Chondrocyte (in vitro differentiated cells): ENCODE measurements around the gene OSBPL5. TPM values are rescaled to one million over a fixed set of nuclear protein-coding genes. Genes with fewer than 3 reads are reported as not detected.

ENCODE experiments used
- DNase-seq: peaks from one replicate; pipeline ENCODE4 v3.0.0; 2021; ENCODE audit warnings: mixed read lengths, low spot score
- H3K27ac Mint-ChIP-seq: one replicate; pipeline ENCODE4 v1.8.0; 2021; ENCODE audit warnings: mild to moderate bottlenecking, moderate library complexity, mixed read lengths; ENCODE audit not compliant: unreplicated experiment
- H3K27me3 Mint-ChIP-seq: 2 replicates; pipeline ENCODE4 v1.8.0; 2021; ENCODE audit warnings: low read depth, mixed read lengths
- H3K36me3 Mint-ChIP-seq: 2 replicates; pipeline ENCODE4 v1.8.0; 2021; ENCODE audit warnings: low read depth, mixed read lengths
- H3K4me1 Mint-ChIP-seq: 2 replicates; pipeline ENCODE4 v1.8.0; 2021; ENCODE audit warnings: low read depth, mild to moderate bottlenecking, mixed read lengths
- H3K4me3 Mint-ChIP-seq: one replicate; pipeline ENCODE4 v1.8.0; 2021; ENCODE audit warnings: mild to moderate bottlenecking, moderate library complexity, mixed read lengths; ENCODE audit not compliant: unreplicated experiment
- H3K9me3 Mint-ChIP-seq: 2 replicates; pipeline ENCODE4 v1.8.0; 2021; ENCODE audit warnings: low read depth, mixed read lengths
- total RNA-seq: library from RNA; stranded (reverse); gene quantifications from 3 replicates; pipeline ENCODE4 v1.2.1, GENCODE V29; 2021
- TF ChIP-seq, protein P1 (sequence below): fragments of 200-600 bp; sonication (generic); IDR thresholded peaks from 2 replicates; pipeline ENCODE4 v1.5.0; 2021; ENCODE audit warnings: antibody characterized with exemption, mild to moderate bottlenecking, moderate library complexity

OSBPL5 gene
- total RNA-seq, 1 donor from 2014 or later = 43.9 TPM

DNA sequence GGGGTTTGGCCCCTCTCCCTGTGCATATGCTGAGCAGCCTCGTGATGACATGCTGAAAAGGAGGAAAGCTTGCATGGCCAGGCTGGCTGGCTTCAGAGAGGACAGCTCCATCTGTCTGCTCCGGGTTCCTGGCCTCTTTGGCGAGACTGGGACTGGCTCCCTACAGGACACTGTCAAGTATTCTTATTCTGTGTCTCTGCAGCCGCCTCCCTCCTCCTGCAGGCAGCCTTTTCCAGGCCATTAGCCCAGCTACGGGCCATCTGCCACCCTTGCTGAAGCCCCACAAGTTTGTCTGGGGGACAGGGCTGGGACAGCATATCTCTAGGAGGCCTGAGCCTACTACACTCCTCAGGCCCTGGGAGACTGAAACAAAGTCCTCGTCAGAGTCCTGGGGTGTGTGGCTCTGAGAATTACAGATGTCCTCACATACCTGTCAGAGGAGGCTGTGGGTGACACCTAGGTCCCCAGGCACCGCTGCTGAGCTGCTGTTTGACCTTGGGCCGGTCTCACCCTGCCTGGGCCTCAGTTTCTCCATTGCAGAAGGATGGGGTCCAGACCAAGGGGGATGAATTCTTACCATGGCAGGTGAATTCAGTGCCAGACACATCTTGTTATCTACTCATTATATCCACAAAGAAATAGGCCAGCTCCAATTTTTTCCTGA, 42.5 kb upstream of the OSBPL5 start:
- DNase-seq = peak; percentile 67
- peaks cover 16% of the 10 kb centered on the region for H3K9me3 Mint-ChIP-seq
- H3K27ac Mint-ChIP-seq = no peak overlapping the region
- H3K4me3 Mint-ChIP-seq = no peak overlapping the region
- peaks cover 4% of the 10 kb centered on the region for H3K36me3 Mint-ChIP-seq
- peaks cover 4% of the 10 kb centered on the region for H3K4me1 Mint-ChIP-seq
- peaks cover 25% of the 10 kb centered on the region for H3K27me3 Mint-ChIP-seq
- TF ChIP-seq, protein P1, sequence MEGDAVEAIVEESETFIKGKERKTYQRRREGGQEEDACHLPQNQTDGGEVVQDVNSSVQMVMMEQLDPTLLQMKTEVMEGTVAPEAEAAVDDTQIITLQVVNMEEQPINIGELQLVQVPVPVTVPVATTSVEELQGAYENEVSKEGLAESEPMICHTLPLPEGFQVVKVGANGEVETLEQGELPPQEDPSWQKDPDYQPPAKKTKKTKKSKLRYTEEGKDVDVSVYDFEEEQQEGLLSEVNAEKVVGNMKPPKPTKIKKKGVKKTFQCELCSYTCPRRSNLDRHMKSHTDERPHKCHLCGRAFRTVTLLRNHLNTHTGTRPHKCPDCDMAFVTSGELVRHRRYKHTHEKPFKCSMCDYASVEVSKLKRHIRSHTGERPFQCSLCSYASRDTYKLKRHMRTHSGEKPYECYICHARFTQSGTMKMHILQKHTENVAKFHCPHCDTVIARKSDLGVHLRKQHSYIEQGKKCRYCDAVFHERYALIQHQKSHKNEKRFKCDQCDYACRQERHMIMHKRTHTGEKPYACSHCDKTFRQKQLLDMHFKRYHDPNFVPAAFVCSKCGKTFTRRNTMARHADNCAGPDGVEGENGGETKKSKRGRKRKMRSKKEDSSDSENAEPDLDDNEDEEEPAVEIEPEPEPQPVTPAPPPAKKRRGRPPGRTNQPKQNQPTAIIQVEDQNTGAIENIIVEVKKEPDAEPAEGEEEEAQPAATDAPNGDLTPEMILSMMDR = no peak

DNA sequence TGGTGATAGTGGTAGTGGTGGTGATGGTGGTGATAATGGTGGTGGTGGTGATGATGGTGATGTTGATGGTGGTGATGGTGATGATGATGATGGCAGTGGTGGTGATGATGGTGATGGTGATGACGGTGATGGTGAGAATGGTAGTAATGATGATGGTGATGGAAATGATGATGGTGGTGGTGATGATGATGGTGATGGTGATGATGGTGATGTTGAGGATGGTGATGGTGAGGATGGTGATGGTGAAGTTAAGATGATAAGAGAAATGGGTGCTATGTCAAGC, 41.8 kb upstream of the OSBPL5 start:
- Mint-ChIP-seq H3K36me3 (peaks cover 3% of the 10 kb centered on the region), H3K27ac (no peak overlapping the region), H3K27me3 (peaks cover 29% of the 10 kb centered on the region), H3K9me3 (peaks cover 14% of the 10 kb centered on the region), H3K4me1 (peaks cover 4% of the 10 kb centered on the region), H3K4me3 (no peak overlapping the region)
- TF ChIP-seq, protein P1 = no peak
- no peak for DNase-seq

DNA sequence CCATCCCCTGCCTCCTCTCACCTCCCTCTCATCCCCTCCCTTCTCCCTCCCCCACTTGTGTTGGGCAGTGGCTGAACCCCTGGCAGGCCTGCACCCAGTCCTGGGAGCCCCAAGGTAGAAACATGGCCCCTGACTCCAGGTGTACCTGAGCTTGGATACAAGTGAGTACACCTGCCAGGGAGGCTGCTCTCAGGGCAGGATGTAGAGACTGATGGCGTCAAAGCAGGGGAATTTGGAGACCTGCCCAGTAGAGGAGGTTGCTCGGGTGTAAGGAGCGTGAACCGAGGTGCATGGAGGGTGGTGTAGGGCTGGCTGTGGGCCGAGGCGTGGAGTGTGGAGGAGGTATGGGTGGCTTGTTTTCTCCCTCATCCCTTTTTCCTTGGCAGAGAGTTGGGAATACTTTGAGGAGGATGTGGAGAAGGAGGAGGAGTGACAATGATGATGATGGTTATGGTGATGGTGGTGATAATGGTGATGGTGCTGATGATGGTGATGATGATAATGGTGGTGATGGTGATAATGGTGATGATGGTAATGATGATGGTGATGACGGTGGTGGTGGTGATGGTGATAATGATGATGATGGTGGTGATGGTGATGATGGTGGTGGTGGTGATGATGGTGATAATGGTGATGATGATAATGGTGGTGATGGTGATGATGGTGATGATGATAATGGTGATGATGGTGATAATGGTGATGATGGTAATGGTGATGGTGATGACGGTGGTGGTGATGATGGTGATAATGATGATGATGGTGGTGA, 41.2 kb upstream of the OSBPL5 start:
- peak; percentile 41 for DNase-seq
- Mint-ChIP-seq H3K36me3 (no peaks in the 10 kb centered on the region), H3K27ac (no peak overlapping the region), H3K4me3 (no peak overlapping the region), H3K4me1 (peaks cover 4% of the 10 kb centered on the region), H3K27me3 (peaks cover 29% of the 10 kb centered on the region), H3K9me3 (peaks cover 8% of the 10 kb centered on the region)
- TF ChIP-seq, protein P1 = no peak

DNA sequence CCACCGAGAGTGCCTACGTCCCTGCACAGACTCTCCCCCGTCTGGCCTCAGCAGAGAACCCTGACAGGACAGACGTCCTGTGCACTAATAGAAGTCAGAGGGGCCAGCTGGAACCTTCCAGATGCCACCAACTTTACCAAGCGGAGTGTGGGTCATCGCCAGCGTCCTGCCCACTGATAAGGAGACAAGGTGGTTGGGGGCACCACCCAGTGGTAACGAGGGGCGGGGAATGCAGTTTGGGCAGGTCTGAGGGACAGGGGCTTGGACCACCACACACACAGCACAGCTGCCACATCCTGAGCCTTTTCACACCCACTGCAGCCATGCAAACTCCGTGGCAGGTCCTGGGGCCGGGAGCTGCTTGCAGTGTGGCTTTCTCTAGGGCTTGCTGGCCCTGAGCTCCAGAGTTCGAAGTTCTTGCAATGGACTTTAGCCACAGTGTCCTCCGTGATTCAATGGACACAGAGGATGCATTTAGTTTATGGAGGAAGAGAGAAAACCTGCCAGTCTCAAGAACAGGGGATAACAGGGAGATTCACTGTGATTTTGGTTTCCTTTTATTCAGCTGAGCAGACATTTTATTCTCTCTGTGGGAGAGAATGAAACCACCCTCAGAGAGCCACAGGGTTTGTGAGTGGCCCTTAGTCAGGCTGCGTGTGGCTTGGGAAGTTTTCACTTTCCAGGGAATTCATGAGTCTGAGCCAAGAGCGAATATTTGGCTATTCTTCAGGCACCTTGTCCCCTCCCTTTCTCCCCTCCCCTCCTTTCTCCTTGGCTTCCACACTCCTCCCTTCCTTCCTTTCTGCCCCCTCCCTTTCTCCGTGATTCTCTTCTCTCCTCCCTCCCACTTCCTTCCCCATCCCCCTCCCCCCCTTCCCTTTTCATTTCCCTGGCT, 40.4 kb upstream of the OSBPL5 start:
- Mint-ChIP-seq H3K27me3 (peaks cover 33% of the 10 kb centered on the region), H3K9me3 (peaks cover under 1% of the 10 kb centered on the region), H3K4me1 (peaks cover 4% of the 10 kb centered on the region), H3K4me3 (no peak overlapping the region), H3K27ac (no peak overlapping the region), H3K36me3 (no peaks in the 10 kb centered on the region)
- DNase-seq = peak; percentile 72
- TF ChIP-seq, protein P1 = no peak
